Suprapubic skin (tissue), 4 donors: ENCODE results near the gene AKT1.

ENCODE experiments used
- EP300 ChIP-seq: sonication (generic); formaldehyde crosslinking; IDR thresholded peaks from one replicate; pipeline ENCODE4 v1.6.1; 2017; ENCODE audit warnings: antibody characterized with exemption
- POLR2A ChIP-seq, 2 donors: fragments of 450-650 bp; IDR thresholded peaks; one replicate each; pipeline ENCODE4 v1.6.1; 2017; ENCODE audit warnings: antibody characterized with exemption in 2 of 2, mild to moderate bottlenecking in 2 of 2, moderate library complexity in 2 of 2
- POLR2AphosphoS5 ChIP-seq, 3 donors: sonication (generic); formaldehyde crosslinking; IDR thresholded peaks; one replicate each; pipeline ENCODE4 v1.6.1; 2017; ENCODE audit warnings: antibody characterized with exemption in 3 of 3
- TF ChIP-seq, protein P1 (sequence below), 2 donors: fragments of 200-600 bp in 1 of 2; fragments of 450-650 bp in 1 of 2; sonication (generic) in 1 of 2; IDR thresholded peaks; one replicate each; pipeline ENCODE4 v1.5.1; 2016 to 2019; ENCODE audit warnings: antibody characterized with exemption in 2 of 2, mild to moderate bottlenecking in 1 of 2, moderate library complexity in 1 of 2

GRCh38 chr14:104816616-104816884 is 21.0 kb upstream of the AKT1 start:
- TF ChIP-seq, protein P1, sequence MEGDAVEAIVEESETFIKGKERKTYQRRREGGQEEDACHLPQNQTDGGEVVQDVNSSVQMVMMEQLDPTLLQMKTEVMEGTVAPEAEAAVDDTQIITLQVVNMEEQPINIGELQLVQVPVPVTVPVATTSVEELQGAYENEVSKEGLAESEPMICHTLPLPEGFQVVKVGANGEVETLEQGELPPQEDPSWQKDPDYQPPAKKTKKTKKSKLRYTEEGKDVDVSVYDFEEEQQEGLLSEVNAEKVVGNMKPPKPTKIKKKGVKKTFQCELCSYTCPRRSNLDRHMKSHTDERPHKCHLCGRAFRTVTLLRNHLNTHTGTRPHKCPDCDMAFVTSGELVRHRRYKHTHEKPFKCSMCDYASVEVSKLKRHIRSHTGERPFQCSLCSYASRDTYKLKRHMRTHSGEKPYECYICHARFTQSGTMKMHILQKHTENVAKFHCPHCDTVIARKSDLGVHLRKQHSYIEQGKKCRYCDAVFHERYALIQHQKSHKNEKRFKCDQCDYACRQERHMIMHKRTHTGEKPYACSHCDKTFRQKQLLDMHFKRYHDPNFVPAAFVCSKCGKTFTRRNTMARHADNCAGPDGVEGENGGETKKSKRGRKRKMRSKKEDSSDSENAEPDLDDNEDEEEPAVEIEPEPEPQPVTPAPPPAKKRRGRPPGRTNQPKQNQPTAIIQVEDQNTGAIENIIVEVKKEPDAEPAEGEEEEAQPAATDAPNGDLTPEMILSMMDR (IDR thresholded peaks at IDR 0.05) = no peak
- TF ChIP-seq POLR2A (IDR thresholded peaks at IDR 0.05) (no peak), POLR2AphosphoS5 (IDR thresholded peaks at IDR 0.05) (no peak), EP300 (no peak)
